B cell (primary cell): Measurements from ENCODE around the gene MED27.

Experiments
- EZH2 ChIP-seq: IDR thresholded peaks from 2 replicates; pipeline ENCODE4 v1.6.1; 2012; ENCODE audit warnings: borderline replicate concordance, low read depth, mild to moderate bottlenecking, moderate library complexity, low read length; ENCODE audit not compliant: insufficient read depth, poor library complexity, severe bottlenecking
- TF ChIP-seq, protein P1 (sequence below): fragments of 200-600 bp; IDR thresholded peaks from one replicate; pipeline ENCODE4 v1.8.0; 2022; ENCODE audit warnings: antibody characterized with exemption, mild to moderate bottlenecking

- TF ChIP-seq, protein P1, sequence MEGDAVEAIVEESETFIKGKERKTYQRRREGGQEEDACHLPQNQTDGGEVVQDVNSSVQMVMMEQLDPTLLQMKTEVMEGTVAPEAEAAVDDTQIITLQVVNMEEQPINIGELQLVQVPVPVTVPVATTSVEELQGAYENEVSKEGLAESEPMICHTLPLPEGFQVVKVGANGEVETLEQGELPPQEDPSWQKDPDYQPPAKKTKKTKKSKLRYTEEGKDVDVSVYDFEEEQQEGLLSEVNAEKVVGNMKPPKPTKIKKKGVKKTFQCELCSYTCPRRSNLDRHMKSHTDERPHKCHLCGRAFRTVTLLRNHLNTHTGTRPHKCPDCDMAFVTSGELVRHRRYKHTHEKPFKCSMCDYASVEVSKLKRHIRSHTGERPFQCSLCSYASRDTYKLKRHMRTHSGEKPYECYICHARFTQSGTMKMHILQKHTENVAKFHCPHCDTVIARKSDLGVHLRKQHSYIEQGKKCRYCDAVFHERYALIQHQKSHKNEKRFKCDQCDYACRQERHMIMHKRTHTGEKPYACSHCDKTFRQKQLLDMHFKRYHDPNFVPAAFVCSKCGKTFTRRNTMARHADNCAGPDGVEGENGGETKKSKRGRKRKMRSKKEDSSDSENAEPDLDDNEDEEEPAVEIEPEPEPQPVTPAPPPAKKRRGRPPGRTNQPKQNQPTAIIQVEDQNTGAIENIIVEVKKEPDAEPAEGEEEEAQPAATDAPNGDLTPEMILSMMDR, result no peak
- no peak for TF ChIP-seq EZH2
Observed at GRCh38 chr9:131923132-131923671, 156.5 kb downstream of the MED27 start.
